Measurements from ENCODE around the gene CCDC183. TPM values are rescaled to one million over a fixed set of nuclear protein-coding genes. Genes with fewer than 3 reads are reported as not detected.

CCDC183 gene
- total RNA-seq, 1 experiment from 2014 or later: 4.2 TPM

DNA sequence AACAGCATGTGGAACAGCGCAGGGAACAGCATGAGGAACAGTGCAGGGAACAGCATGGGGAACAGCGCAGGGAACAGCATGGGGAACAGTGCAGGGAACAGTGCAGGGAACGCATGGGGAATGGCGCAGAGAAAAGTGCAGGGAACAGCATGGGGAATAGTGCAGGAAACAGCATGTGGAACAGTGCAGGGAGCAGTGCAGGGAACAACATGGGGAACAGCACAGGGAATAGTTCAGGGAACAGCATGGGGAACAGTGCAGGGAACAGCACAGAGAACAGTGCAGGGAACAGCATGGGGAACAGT lies 40.1 kb upstream of the CCDC183 start:
- no peak overlapping the region for H3K4me3 ChIP-seq (ENCODE audit: low read depth, low read length)
- no peaks in the 10 kb centered on the region for H3K27me3 ChIP-seq (replicated peaks; ENCODE audit: control insufficient read depth, insufficient read depth, low read length)
- intact Hi-C loops (cut with micrococcal nuclease; ENCODE audit: unreplicated experiment): no loop called here
- ChIA-PET POLR2A (no interaction called here), CTCF (no interaction called here)
- H3K27ac Mint-ChIP-seq (ENCODE audit: unreplicated experiment): no peak overlapping the region
- no peaks in the 10 kb centered on the region for H3K36me3 ChIP-seq (ENCODE audit: control insufficient read depth, insufficient read depth, low read length)
- H3K36me3 Mint-ChIP-seq (ENCODE audit: insufficient read depth, unreplicated experiment): no peaks in the 10 kb centered on the region
- H3K4me1 ChIP-seq: no peaks in the 10 kb centered on the region
- peaks cover 6% of the 10 kb centered on the region for H3K4me1 Mint-ChIP-seq (ENCODE audit: low read depth, unreplicated experiment)
- TF ChIP-seq, protein P1, sequence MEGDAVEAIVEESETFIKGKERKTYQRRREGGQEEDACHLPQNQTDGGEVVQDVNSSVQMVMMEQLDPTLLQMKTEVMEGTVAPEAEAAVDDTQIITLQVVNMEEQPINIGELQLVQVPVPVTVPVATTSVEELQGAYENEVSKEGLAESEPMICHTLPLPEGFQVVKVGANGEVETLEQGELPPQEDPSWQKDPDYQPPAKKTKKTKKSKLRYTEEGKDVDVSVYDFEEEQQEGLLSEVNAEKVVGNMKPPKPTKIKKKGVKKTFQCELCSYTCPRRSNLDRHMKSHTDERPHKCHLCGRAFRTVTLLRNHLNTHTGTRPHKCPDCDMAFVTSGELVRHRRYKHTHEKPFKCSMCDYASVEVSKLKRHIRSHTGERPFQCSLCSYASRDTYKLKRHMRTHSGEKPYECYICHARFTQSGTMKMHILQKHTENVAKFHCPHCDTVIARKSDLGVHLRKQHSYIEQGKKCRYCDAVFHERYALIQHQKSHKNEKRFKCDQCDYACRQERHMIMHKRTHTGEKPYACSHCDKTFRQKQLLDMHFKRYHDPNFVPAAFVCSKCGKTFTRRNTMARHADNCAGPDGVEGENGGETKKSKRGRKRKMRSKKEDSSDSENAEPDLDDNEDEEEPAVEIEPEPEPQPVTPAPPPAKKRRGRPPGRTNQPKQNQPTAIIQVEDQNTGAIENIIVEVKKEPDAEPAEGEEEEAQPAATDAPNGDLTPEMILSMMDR (IDR thresholded peaks at IDR 0.05; ENCODE audit: insufficient read depth in 1 of 2, low read depth in 1 of 2, low read length in 1 of 2, severe bottlenecking in 1 of 2, unreplicated experiment in 1 of 2): no peak
- no peak overlapping the region for H3K4me3 Mint-ChIP-seq (ENCODE audit: unreplicated experiment)
- peaks cover 18% of the 10 kb centered on the region for H3K9me3 Mint-ChIP-seq (ENCODE audit: unreplicated experiment)
- peaks cover 13% of the 10 kb centered on the region for H3K9me3 ChIP-seq
- no peak for DNase-seq
- no TSS peak for BruUV-seq (replicated peaks)
- H3K27me3 Mint-ChIP-seq (ENCODE audit: insufficient read depth, unreplicated experiment): no peaks in the 10 kb centered on the region

GRCh38 chr9:136756836-136757235 lies 39.3 kb upstream of the CCDC183 start:
- Mint-ChIP-seq H3K27me3 (ENCODE audit: insufficient read depth, unreplicated experiment) (no peaks in the 10 kb centered on the region), H3K4me1 (ENCODE audit: low read depth, unreplicated experiment) (peaks cover 7% of the 10 kb centered on the region), H3K9me3 (ENCODE audit: unreplicated experiment) (peaks cover 13% of the 10 kb centered on the region), H3K27ac (ENCODE audit: unreplicated experiment) (no peak overlapping the region), H3K4me3 (ENCODE audit: unreplicated experiment) (no peak overlapping the region), H3K36me3 (ENCODE audit: insufficient read depth, unreplicated experiment) (no peaks in the 10 kb centered on the region)
- intact Hi-C loops (cut with micrococcal nuclease; ENCODE audit: unreplicated experiment): no loop called here
- no peaks in the 10 kb centered on the region for H3K36me3 ChIP-seq (ENCODE audit: control insufficient read depth, insufficient read depth, low read length)
- POLR2A ChIA-PET: no interaction called here
- no peaks in the 10 kb centered on the region for H3K4me1 ChIP-seq
- CTCF ChIA-PET: no interaction called here
- TF ChIP-seq, protein P1 (IDR thresholded peaks at IDR 0.05; ENCODE audit: insufficient read depth in 1 of 2, low read depth in 1 of 2, low read length in 1 of 2, severe bottlenecking in 1 of 2, unreplicated experiment in 1 of 2): no peak
- DNase-seq: no peak
- H3K4me3 ChIP-seq (ENCODE audit: low read depth, low read length): no peak overlapping the region
- H3K27me3 ChIP-seq (replicated peaks; ENCODE audit: control insufficient read depth, insufficient read depth, low read length): no peaks in the 10 kb centered on the region
- no TSS peak for BruUV-seq (replicated peaks)
- peaks cover 8% of the 10 kb centered on the region for H3K9me3 ChIP-seq

- no peaks in the 10 kb centered on the region for H3K36me3 ChIP-seq (ENCODE audit: control insufficient read depth, insufficient read depth, low read length)
- peaks cover 4% of the 10 kb centered on the region; the same call in 1 of the 2 replicates for H3K9me3 ChIP-seq
- intact Hi-C loops (cut with micrococcal nuclease; ENCODE audit: unreplicated experiment): no loop called here
- H3K4me1 ChIP-seq: no peaks in the 10 kb centered on the region
- H3K36me3 Mint-ChIP-seq (ENCODE audit: insufficient read depth, unreplicated experiment): no peaks in the 10 kb centered on the region
- BruUV-seq (replicated peaks): no TSS peak
- ChIA-PET CTCF (no interaction called here), POLR2A (no interaction called here)
- peaks cover 8% of the 10 kb centered on the region for H3K9me3 Mint-ChIP-seq (ENCODE audit: unreplicated experiment)
- DNase-seq: no peak
- H3K4me3 ChIP-seq (ENCODE audit: low read depth, low read length): no peak overlapping the region
- H3K4me3 Mint-ChIP-seq (ENCODE audit: unreplicated experiment): no peak overlapping the region
- no peaks in the 10 kb centered on the region for H3K27me3 ChIP-seq (replicated peaks; ENCODE audit: control insufficient read depth, insufficient read depth, low read length)
- no peaks in the 10 kb centered on the region for H3K27me3 Mint-ChIP-seq (ENCODE audit: insufficient read depth, unreplicated experiment)
- no peak overlapping the region for H3K27ac Mint-ChIP-seq (ENCODE audit: unreplicated experiment)
- TF ChIP-seq, protein P1 (IDR thresholded peaks at IDR 0.05; ENCODE audit: insufficient read depth in 1 of 2, low read depth in 1 of 2, low read length in 1 of 2, severe bottlenecking in 1 of 2, unreplicated experiment in 1 of 2): no peak
- peaks cover 7% of the 10 kb centered on the region for H3K4me1 Mint-ChIP-seq (ENCODE audit: low read depth, unreplicated experiment)
These were observed 38.8 kb upstream of the CCDC183 start for GRCh38 chr9:136757328-136757727.

Measured in Caco-2 (cell line).